Pancreas (tissue), 10 donors: Measurements from ENCODE around the gene WDR70. TPM values are rescaled to one million over a fixed set of nuclear protein-coding genes. Genes with fewer than 3 reads are reported as not detected.

Source experiments
- ATAC-seq, 4 donors: fragments of 200-7000 bp; cut with Tn5 transposase; one replicate each; pipeline versions ENCODE4 v1.8.0 to v1.9.1; 2020; ENCODE audit warnings: mild to moderate bottlenecking in 4 of 4, moderate library complexity in 4 of 4
- DNase-seq, 6 donors: peaks; one replicate each; pipeline ENCODE4 v3.0.0-alpha.2; 2020
- FAIRE-seq: peaks from 2 replicates; lab custom pipeline; 2012; peaks lifted over from hg19 to GRCh38; lab: Jason Lieb, UNC
- H3K27ac ChIP-seq, 4 donors: fragments of 200-600 bp; sonication (generic); 1 replicate in 3 of 4; 2 replicates in 1 of 4; pipeline versions ENCODE4 v1.5.0 to v1.8.0; 2020
- H3K27me3 ChIP-seq, 4 donors: fragments of 200-600 bp; one replicate each; pipeline ENCODE4 v1.8.0; 2021
- H3K36me3 ChIP-seq, 3 donors: fragments of 200-600 bp; sonication (generic) in 1 of 3; one replicate each; pipeline versions ENCODE4 v1.5.0 to v1.8.0; 2020 to 2021
- H3K4me1 ChIP-seq, 3 donors: fragments of 200-600 bp; one replicate each; pipeline ENCODE4 v1.8.0; 2021
- H3K4me3 ChIP-seq, 4 donors: fragments of 200-600 bp; sonication (generic) in 2 of 4; one replicate each; pipeline versions ENCODE4 v1.5.0 to v1.8.0; 2020 to 2021
- H3K9me3 ChIP-seq, 4 donors: fragments of 200-600 bp; one replicate each; pipeline ENCODE4 v1.8.0; 2021
- WGBS, 2 donors: extraction: QIAGEN DNeasy Blood & Tissue Kit; methylation state at CpG; one replicate each; pipeline ENCODE4 v1.1.7; 2013; 5-methylcytosine and 5-hydroxymethylcytosine counted together
- intact Hi-C, 3 donors: fragments of 100-400 bp; cut with DNase I; formaldehyde crosslinking; loops; one replicate each; pipeline versions ENCODE4 v1.11.1 to v1.14.2; 2022
- polyA plus RNA-seq, 2 donors: library from polyadenylated mRNA; stranded (reverse); fragments of 200-250 nt; gene quantifications; one replicate each; pipeline ENCODE4 v1.2.3, GENCODE V29; 2013
- total RNA-seq, 6 donors: library from RNA; stranded (reverse); fragmentation: NEBNext Ultra II Directional in 4 of 6; extraction: Animal tissue kit (Norgen Biotek cat#: 25700) in 4 of 6; gene quantifications; one replicate each; pipeline versions ENCODE4 v1.2.1 to v1.2.4, GENCODE V29; 2021 to 2023
- TF ChIP-seq, protein P1 (sequence below), 4 donors: fragments of 200-600 bp; sonication (generic) in 3 of 4; IDR thresholded peaks; one replicate each; pipeline versions ENCODE4 v1.5.0 to v1.8.0; 2021; ENCODE audit warnings: antibody characterized with exemption in 4 of 4
- donor health status: healthy with polysubstance abuse.
- donor health status: DM: no; HTN: no; CAD: no; lungs with moderate emphysema.
- donor health status: DM: no; HTN: no; CAD: no.
- donor health status: control.
- donor health status: control.
- donor health status: Bipolar disorder and iron deficiency.
- donor health status: DM: yes; HTN: yes; CAD: no.
- donor health status: DM: no; HTN: no; CAD: no.
- donor health status: DM: no; HTN: no; CAD: no.
- donor health status: DM: yes; HTN: yes; CAD: no.

Gene WDR70
- total and polyA plus RNA-seq, 8 donors = 10.7 to 24.3 (median 15.6) TPM

DNA sequence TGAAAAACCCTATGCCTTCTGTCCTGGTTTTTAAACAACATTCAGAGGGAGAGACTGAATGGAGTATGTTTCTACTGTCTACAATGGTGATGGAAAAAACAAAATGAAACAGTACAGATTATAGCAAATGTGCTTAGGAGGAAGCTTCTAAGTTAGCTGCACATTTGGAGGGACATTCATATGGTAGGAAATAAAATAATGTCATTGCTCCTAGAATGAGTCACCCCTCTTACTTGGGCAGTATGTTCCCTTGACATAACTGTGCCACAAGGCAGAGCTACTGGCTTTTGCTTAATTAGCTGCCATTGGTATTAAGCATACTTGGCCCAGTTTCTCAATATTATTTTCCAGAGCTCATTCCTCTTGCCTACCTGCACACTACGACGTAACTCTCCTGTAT lies 331.8 kb downstream of the WDR70 start:
- Histone ChIP-seq H3K36me3 (no peaks in the 10 kb centered on the region), H3K27ac (no peak overlapping the region), H3K4me3 (no peak overlapping the region), H3K9me3 (no peaks in the 10 kb centered on the region), H3K4me1 (no peaks in the 10 kb centered on the region), H3K27me3 (no peaks in the 10 kb centered on the region)
- intact Hi-C loops = no loop called here
- 94 to 96% methylated on average over 2 of the region's 2 CpGs for WGBS, 2 donors
- DNase-seq (no peak), FAIRE-seq (no peak), ATAC-seq (no peak)
- TF ChIP-seq, protein P1, sequence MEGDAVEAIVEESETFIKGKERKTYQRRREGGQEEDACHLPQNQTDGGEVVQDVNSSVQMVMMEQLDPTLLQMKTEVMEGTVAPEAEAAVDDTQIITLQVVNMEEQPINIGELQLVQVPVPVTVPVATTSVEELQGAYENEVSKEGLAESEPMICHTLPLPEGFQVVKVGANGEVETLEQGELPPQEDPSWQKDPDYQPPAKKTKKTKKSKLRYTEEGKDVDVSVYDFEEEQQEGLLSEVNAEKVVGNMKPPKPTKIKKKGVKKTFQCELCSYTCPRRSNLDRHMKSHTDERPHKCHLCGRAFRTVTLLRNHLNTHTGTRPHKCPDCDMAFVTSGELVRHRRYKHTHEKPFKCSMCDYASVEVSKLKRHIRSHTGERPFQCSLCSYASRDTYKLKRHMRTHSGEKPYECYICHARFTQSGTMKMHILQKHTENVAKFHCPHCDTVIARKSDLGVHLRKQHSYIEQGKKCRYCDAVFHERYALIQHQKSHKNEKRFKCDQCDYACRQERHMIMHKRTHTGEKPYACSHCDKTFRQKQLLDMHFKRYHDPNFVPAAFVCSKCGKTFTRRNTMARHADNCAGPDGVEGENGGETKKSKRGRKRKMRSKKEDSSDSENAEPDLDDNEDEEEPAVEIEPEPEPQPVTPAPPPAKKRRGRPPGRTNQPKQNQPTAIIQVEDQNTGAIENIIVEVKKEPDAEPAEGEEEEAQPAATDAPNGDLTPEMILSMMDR (IDR thresholded peaks at IDR 0.05) = no peak

DNA sequence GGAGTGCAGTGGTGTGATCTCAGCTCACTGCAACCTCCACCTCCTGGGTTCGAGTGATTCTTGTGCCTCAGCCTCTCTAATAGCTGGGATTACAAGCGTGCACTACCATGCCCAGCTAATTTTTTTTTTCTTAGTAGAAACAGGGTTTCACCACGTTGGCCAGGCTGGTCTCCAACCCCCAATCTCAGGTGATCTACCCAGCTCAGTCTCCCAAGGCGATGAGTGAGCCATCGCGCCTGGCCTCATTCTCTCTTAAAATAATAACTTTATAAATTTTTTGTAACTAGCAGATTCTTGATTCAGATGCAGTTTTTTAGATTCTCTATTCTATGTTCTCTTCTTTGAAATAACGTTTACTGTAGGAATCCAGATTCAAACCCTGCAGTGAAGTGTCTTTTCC lies 333.6 kb downstream of the WDR70 start:
- 80% methylated on average over 7 of the region's 7 CpGs for WGBS, 2 donors
- TF ChIP-seq, protein P1 (IDR thresholded peaks at IDR 0.05) = no peak
- Histone ChIP-seq H3K4me1 (peaks cover 4 to 12% (median 11%) of the 10 kb centered on the region in 3 donors), H3K27ac (no peak overlapping the region), H3K4me3 (no peak overlapping the region), H3K36me3 (no peaks in the 10 kb centered on the region), H3K27me3 (no peaks in the 10 kb centered on the region), H3K9me3 (no peaks in the 10 kb centered on the region)
- intact Hi-C loops = no loop called here
- no peak for FAIRE-seq
- ATAC-seq = no peak
- no peak for DNase-seq

DNA sequence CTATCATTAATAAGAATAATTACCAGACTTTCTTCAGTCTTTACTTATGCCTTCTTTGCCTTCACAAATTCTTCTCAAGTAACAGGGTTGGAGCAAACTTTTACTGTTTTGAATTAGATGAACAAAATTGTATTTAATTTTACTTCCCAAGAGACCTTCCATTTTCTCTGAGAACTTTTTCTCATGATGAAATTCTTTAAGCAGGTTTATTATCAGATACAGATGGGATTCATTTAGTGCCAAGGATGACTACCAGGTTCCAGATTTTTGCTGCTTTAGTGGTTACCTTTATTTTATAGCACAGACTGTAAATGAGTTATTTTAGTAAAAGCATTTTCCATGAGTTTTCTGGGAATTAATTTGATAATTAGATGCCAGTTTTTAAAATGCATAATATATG lies 335.6 kb downstream of the WDR70 start:
- no peaks in the 10 kb centered on the region for H3K9me3 ChIP-seq
- intact Hi-C loops = no loop called here
- FAIRE-seq (no peak), DNase-seq (no peak), ATAC-seq (no peak)
- no peaks in the 10 kb centered on the region for H3K27me3 ChIP-seq
- no peak overlapping the region for H3K27ac ChIP-seq
- no peak overlapping the region for H3K4me3 ChIP-seq
- H3K36me3 ChIP-seq = no peaks in the 10 kb centered on the region
- H3K4me1 ChIP-seq = peaks cover 4 to 15% (median 14%) of the 10 kb centered on the region in 3 donors
- TF ChIP-seq, protein P1 (IDR thresholded peaks at IDR 0.05) = no peak

DNA sequence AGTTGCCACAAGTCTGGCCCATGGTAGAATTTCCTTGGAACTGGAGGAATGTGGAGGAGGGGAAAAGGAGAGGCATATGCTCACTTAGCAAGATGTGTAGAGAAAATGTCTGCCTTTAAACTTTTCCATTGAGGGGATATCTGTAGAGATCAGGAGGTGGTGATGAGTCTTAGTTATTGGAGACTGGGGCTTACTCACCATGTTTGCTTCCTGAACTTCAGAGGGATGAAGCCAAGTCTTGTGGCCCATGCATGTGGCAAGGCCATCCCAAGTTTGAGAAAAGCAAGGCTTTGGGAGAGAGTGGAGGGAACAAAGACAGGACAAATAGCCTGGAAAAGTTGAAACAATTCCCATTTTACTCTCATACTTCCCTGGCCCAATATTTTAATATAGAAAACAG lies 336.2 kb downstream of the WDR70 start:
- Histone ChIP-seq H3K4me3 (no peak overlapping the region), H3K27ac (no peak overlapping the region), H3K27me3 (no peaks in the 10 kb centered on the region), H3K4me1 (peaks cover 4 to 15% (median 14%) of the 10 kb centered on the region in 3 donors), H3K36me3 (no peaks in the 10 kb centered on the region), H3K9me3 (no peaks in the 10 kb centered on the region)
- no peak for DNase-seq
- TF ChIP-seq, protein P1 (IDR thresholded peaks at IDR 0.05) = no peak
- intact Hi-C loops = no loop called here
- ATAC-seq = no peak
- no peak for FAIRE-seq

DNA sequence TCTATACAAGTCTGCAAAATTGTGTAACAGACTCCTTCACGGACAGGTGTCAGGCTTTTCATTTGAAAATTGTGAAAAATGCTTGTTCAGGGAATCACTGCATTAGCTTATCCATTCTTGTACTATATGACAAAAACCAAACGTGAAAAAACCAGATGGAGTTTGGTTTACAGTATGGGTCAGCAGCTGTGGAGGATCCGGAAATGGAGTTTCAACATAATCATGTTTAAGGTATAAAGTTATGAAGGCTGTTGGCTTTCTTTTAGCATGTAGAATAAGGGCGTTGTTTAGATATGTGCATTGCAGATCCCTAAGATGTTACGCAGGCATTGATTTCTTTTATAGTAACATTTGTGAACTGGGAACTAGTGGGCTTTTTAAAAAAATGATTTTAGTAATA lies 336.9 kb downstream of the WDR70 start:
- no peak for ATAC-seq
- H3K4me1 ChIP-seq = peaks cover 4 to 15% (median 14%) of the 10 kb centered on the region in 3 donors
- no peak overlapping the region for H3K27ac ChIP-seq
- 93 to 95% methylated on average over 5 of the region's 5 CpGs for WGBS, 2 donors
- no peaks in the 10 kb centered on the region for H3K27me3 ChIP-seq
- no peak overlapping the region for H3K4me3 ChIP-seq
- H3K9me3 ChIP-seq = no peaks in the 10 kb centered on the region
- TF ChIP-seq, protein P1 (IDR thresholded peaks at IDR 0.05) = no peak
- no peak for DNase-seq
- intact Hi-C loops = no loop called here
- no peak for FAIRE-seq
- no peaks in the 10 kb centered on the region for H3K36me3 ChIP-seq
